Measurements from ENCODE around the gene POT1.

Gene POT1

GRCh38 chr7:124896001-124896400, 33.6 kb downstream of the POT1 start:
- Mint-ChIP-seq H3K27ac (no peak overlapping the region), H3K4me1 (ENCODE audit: low read depth in 2 of 2) (peaks cover 0 to 4% of the 10 kb centered on the region in 2 donors), H3K9me3 (no peaks in the 10 kb centered on the region), H3K36me3 (ENCODE audit: insufficient read depth) (peaks cover 4% of the 10 kb centered on the region), H3K4me3 (no peak overlapping the region), H3K27me3 (no peaks in the 10 kb centered on the region)
- ATAC-seq (replicated peaks) (no peak), DNase-seq (no peak)

GRCh38 chr7:124893140-124893827, 36.3 kb downstream of the POT1 start:
- DNase-seq (no peak), ATAC-seq (replicated peaks) (no peak)
- H3K27me3 Mint-ChIP-seq, result no peaks in the 10 kb centered on the region
- H3K4me3 Mint-ChIP-seq, result no peak overlapping the region
- no peaks in the 10 kb centered on the region for H3K9me3 Mint-ChIP-seq
- H3K27ac Mint-ChIP-seq, result no peak overlapping the region
- peaks cover 10% of the 10 kb centered on the region for H3K36me3 Mint-ChIP-seq (ENCODE audit: insufficient read depth)
- H3K4me1 Mint-ChIP-seq (ENCODE audit: low read depth in 2 of 2), result no peaks in the 10 kb centered on the region

GRCh38 chr7:124887247-124887646, 42.4 kb downstream of the POT1 start:
- Mint-ChIP-seq H3K4me1 (ENCODE audit: low read depth in 2 of 2) (no peaks in the 10 kb centered on the region), H3K36me3 (ENCODE audit: insufficient read depth) (peaks cover 10% of the 10 kb centered on the region), H3K9me3 (no peaks in the 10 kb centered on the region), H3K27ac (no peak overlapping the region), H3K27me3 (no peaks in the 10 kb centered on the region), H3K4me3 (no peak overlapping the region)
- DNase-seq (no peak), ATAC-seq (replicated peaks) (no peak)

- Mint-ChIP-seq H3K27ac (peak overlapping the region in 1 of 2 donors; percentile 5), H3K4me3 (no peak overlapping the region), H3K9me3 (no peaks in the 10 kb centered on the region), H3K4me1 (ENCODE audit: low read depth in 2 of 2) (no peaks in the 10 kb centered on the region), H3K36me3 (ENCODE audit: insufficient read depth) (peaks cover 2% of the 10 kb centered on the region), H3K27me3 (no peaks in the 10 kb centered on the region)
- DNase-seq (no peak), ATAC-seq (replicated peaks) (no peak)
These were observed 47.6 kb downstream of the POT1 start for GRCh38 chr7:124881981-124882380.

- no peak overlapping the region for H3K4me3 Mint-ChIP-seq
- no peaks in the 10 kb centered on the region for H3K9me3 Mint-ChIP-seq
- DNase-seq (no peak), ATAC-seq (replicated peaks) (no peak)
- H3K27ac Mint-ChIP-seq, result no peak overlapping the region
- H3K4me1 Mint-ChIP-seq (ENCODE audit: low read depth in 2 of 2), result no peaks in the 10 kb centered on the region
- H3K27me3 Mint-ChIP-seq, result no peaks in the 10 kb centered on the region
- peaks cover 2% of the 10 kb centered on the region for H3K36me3 Mint-ChIP-seq (ENCODE audit: insufficient read depth)
These were observed 49.9 kb downstream of the POT1 start for GRCh38 chr7:124879771-124880170.

- no peaks in the 10 kb centered on the region for H3K4me1 Mint-ChIP-seq (ENCODE audit: low read depth in 2 of 2)
- no peaks in the 10 kb centered on the region for H3K9me3 Mint-ChIP-seq
- ATAC-seq (replicated peaks), result no peak
- no peaks in the 10 kb centered on the region for H3K27me3 Mint-ChIP-seq
- no peak overlapping the region for H3K27ac Mint-ChIP-seq
- no peak overlapping the region for H3K4me3 Mint-ChIP-seq
- H3K36me3 Mint-ChIP-seq (ENCODE audit: insufficient read depth), result peaks cover 2% of the 10 kb centered on the region
- DNase-seq, result no peak
These were observed 50.5 kb downstream of the POT1 start for GRCh38 chr7:124879103-124879502.

GRCh38 chr7:124874644-124875163, 54.9 kb downstream of the POT1 start:
- Mint-ChIP-seq H3K4me3 (no peak overlapping the region), H3K36me3 (ENCODE audit: insufficient read depth) (peaks cover 2% of the 10 kb centered on the region), H3K27me3 (no peaks in the 10 kb centered on the region), H3K9me3 (no peaks in the 10 kb centered on the region), H3K27ac (no peak overlapping the region), H3K4me1 (ENCODE audit: low read depth in 2 of 2) (no peaks in the 10 kb centered on the region)
- DNase-seq (no peak), ATAC-seq (replicated peaks) (no peak)

GRCh38 chr7:124857672-124858235, 71.9 kb downstream of the POT1 start:
- no peaks in the 10 kb centered on the region for H3K27me3 Mint-ChIP-seq
- H3K4me3 Mint-ChIP-seq, result no peak overlapping the region
- H3K4me1 Mint-ChIP-seq (ENCODE audit: low read depth in 2 of 2), result peaks cover 1 to 3% of the 10 kb centered on the region in 2 donors
- H3K9me3 Mint-ChIP-seq, result no peaks in the 10 kb centered on the region
- peak overlapping the region; percentile 44 for H3K27ac Mint-ChIP-seq
- ATAC-seq (replicated peaks) (no peak), DNase-seq (no peak)
- peaks cover 8% of the 10 kb centered on the region for H3K36me3 Mint-ChIP-seq (ENCODE audit: insufficient read depth)

GRCh38 chr7:124856299-124856888, 73.2 kb downstream of the POT1 start:
- Mint-ChIP-seq H3K9me3 (no peaks in the 10 kb centered on the region), H3K27me3 (no peaks in the 10 kb centered on the region), H3K4me3 (no peak overlapping the region), H3K4me1 (ENCODE audit: low read depth in 2 of 2) (peaks cover 1 to 3% of the 10 kb centered on the region in 2 donors), H3K36me3 (ENCODE audit: insufficient read depth) (peaks cover 10% of the 10 kb centered on the region), H3K27ac (peak overlapping the region in 1 of 2 donors; percentile 5)
- DNase-seq, result no peak
- no peak for ATAC-seq (replicated peaks)

- no peaks in the 10 kb centered on the region for H3K27me3 Mint-ChIP-seq
- peaks cover 15% of the 10 kb centered on the region for H3K36me3 Mint-ChIP-seq (ENCODE audit: insufficient read depth)
- DNase-seq (no peak), ATAC-seq (replicated peaks) (no peak)
- H3K27ac Mint-ChIP-seq, result peak overlapping the region in 1 of 2 donors; percentile 56
- H3K4me1 Mint-ChIP-seq (ENCODE audit: low read depth in 2 of 2), result no peaks in the 10 kb centered on the region
- no peaks in the 10 kb centered on the region for H3K9me3 Mint-ChIP-seq
- H3K4me3 Mint-ChIP-seq, result no peak overlapping the region
These were observed 86.3 kb downstream of the POT1 start for GRCh38 chr7:124843336-124843735.

GRCh38 chr7:124840435-124840834, 89.2 kb downstream of the POT1 start:
- no peak overlapping the region for H3K27ac Mint-ChIP-seq
- DNase-seq (no peak), ATAC-seq (replicated peaks) (no peak)
- no peak overlapping the region for H3K4me3 Mint-ChIP-seq
- H3K9me3 Mint-ChIP-seq, result no peaks in the 10 kb centered on the region
- no peaks in the 10 kb centered on the region for H3K27me3 Mint-ChIP-seq
- H3K36me3 Mint-ChIP-seq (ENCODE audit: insufficient read depth), result no peaks in the 10 kb centered on the region
- H3K4me1 Mint-ChIP-seq (ENCODE audit: low read depth in 2 of 2), result no peaks in the 10 kb centered on the region

GRCh38 chr7:124839687-124840086, 89.9 kb downstream of the POT1 start:
- Mint-ChIP-seq H3K27ac (peak overlapping the region in 1 of 2 donors; percentile 22), H3K4me3 (no peak overlapping the region), H3K9me3 (no peaks in the 10 kb centered on the region), H3K36me3 (ENCODE audit: insufficient read depth) (no peaks in the 10 kb centered on the region), H3K4me1 (ENCODE audit: low read depth in 2 of 2) (no peaks in the 10 kb centered on the region), H3K27me3 (no peaks in the 10 kb centered on the region)
- no peak for ATAC-seq (replicated peaks)
- no peak for DNase-seq

- Mint-ChIP-seq H3K27me3 (no peaks in the 10 kb centered on the region), H3K36me3 (ENCODE audit: insufficient read depth) (no peaks in the 10 kb centered on the region), H3K9me3 (no peaks in the 10 kb centered on the region), H3K4me3 (no peak overlapping the region), H3K4me1 (ENCODE audit: low read depth in 2 of 2) (no peaks in the 10 kb centered on the region), H3K27ac (no peak overlapping the region)
- ATAC-seq (replicated peaks) (no peak), DNase-seq (no peak)
These were observed 93.5 kb downstream of the POT1 start for GRCh38 chr7:124836173-124836572.

GRCh38 chr7:124818807-124819206, 110.8 kb downstream of the POT1 start:
- H3K9me3 Mint-ChIP-seq, result no peaks in the 10 kb centered on the region
- no peak overlapping the region for H3K4me3 Mint-ChIP-seq
- no peak for DNase-seq
- H3K4me1 Mint-ChIP-seq (ENCODE audit: low read depth in 2 of 2), result no peaks in the 10 kb centered on the region
- peaks cover 10% of the 10 kb centered on the region for H3K36me3 Mint-ChIP-seq (ENCODE audit: insufficient read depth)
- ATAC-seq (replicated peaks), result no peak
- H3K27ac Mint-ChIP-seq, result no peak overlapping the region
- no peaks in the 10 kb centered on the region for H3K27me3 Mint-ChIP-seq

All from effector memory CD8-positive, alpha-beta T cell (primary cell).